Trophoblast cell (in vitro differentiated cells and primary cell): ENCODE measurements around the gene IWS1.

ENCODE experiments used
- DNase-seq, 2 donors: peaks; one replicate each; pipeline ENCODE4 v3.0.0-alpha.2; 2016
- H2AFZ ChIP-seq: 2 replicates; pipeline ENCODE4 v1.6.1; 2013; ENCODE audit warnings: low read length, moderate library complexity, mild to moderate bottlenecking; ENCODE audit not compliant: insufficient read depth, poor library complexity
- H2AK5ac ChIP-seq: 2 replicates; pipeline ENCODE4 v1.6.1; 2013; ENCODE audit warnings: mild to moderate bottlenecking, low read length
- H2BK120ac ChIP-seq: 2 replicates; pipeline ENCODE4 v1.6.1; 2013; ENCODE audit warnings: low read length, mild to moderate bottlenecking, moderate library complexity; ENCODE audit not compliant: insufficient read depth, poor library complexity
- H2BK12ac ChIP-seq: 2 replicates; pipeline ENCODE4 v1.6.1; 2013; ENCODE audit warnings: mild to moderate bottlenecking, low read length, moderate library complexity
- H2BK5ac ChIP-seq: 2 replicates; pipeline ENCODE4 v1.6.1; 2013; ENCODE audit warnings: low read length, low read depth, moderate library complexity, mild to moderate bottlenecking; ENCODE audit not compliant: poor library complexity
- H3K14ac ChIP-seq: 2 replicates; pipeline ENCODE4 v1.6.1; 2013; ENCODE audit warnings: mild to moderate bottlenecking, low read length
- H3K18ac ChIP-seq: 2 replicates; pipeline ENCODE4 v1.6.1; 2013; ENCODE audit warnings: mild to moderate bottlenecking, low read length
- H3K23ac ChIP-seq: 2 replicates; pipeline ENCODE4 v1.6.1; 2013; ENCODE audit warnings: low read length
- H3K27ac ChIP-seq: 2 replicates; pipeline ENCODE4 v1.5.1; 2013; ENCODE audit warnings: low read depth, mild to moderate bottlenecking, inconsistent platforms, low read length, moderate library complexity
- H3K27me3 ChIP-seq: 2 replicates; pipeline ENCODE4 v1.6.1; 2013; ENCODE audit warnings: inconsistent platforms, mild to moderate bottlenecking, low read length, moderate library complexity; ENCODE audit not compliant: insufficient read depth
- H3K36me3 ChIP-seq, 2 experiments: 1 replicate in 1 of 2; 2 replicates in 1 of 2; pipeline ENCODE4 v1.6.1; 2013; ENCODE audit warnings: low read length in 2 of 2, mild to moderate bottlenecking in 2 of 2, moderate library complexity in 1 of 2; ENCODE audit not compliant: insufficient read depth in 2 of 2, control insufficient read depth in 1 of 2
- H3K4ac ChIP-seq: 2 replicates; pipeline ENCODE4 v1.6.1; 2013; ENCODE audit warnings: low read depth, mild to moderate bottlenecking, low read length, moderate library complexity
- H3K4me1 ChIP-seq, 2 experiments: 1 replicate in 1 of 2; 2 replicates in 1 of 2; pipeline ENCODE4 v1.6.1; 2013; ENCODE audit warnings: low read length in 2 of 2, mild to moderate bottlenecking in 2 of 2, moderate library complexity in 1 of 2; ENCODE audit not compliant: insufficient read depth in 2 of 2, control insufficient read depth in 1 of 2
- H3K4me2 ChIP-seq: 2 replicates; pipeline ENCODE4 v1.6.1; 2013; ENCODE audit warnings: inconsistent platforms, mild to moderate bottlenecking, low read length, moderate library complexity
- H3K4me3 ChIP-seq: 2 replicates; pipeline ENCODE4 v1.5.1; 2013; ENCODE audit warnings: mild to moderate bottlenecking, low read depth, low read length, inconsistent platforms
- H3K79me1 ChIP-seq: one replicate; pipeline ENCODE4 v1.6.1; 2013; ENCODE audit warnings: low read length
- H3K79me2 ChIP-seq: 2 replicates; pipeline ENCODE4 v1.6.1; 2013; ENCODE audit warnings: low read length, mild to moderate bottlenecking; ENCODE audit not compliant: control insufficient read depth, insufficient read depth, poor library complexity
- H3K9ac ChIP-seq: 2 replicates; pipeline ENCODE4 v1.6.1; 2013; ENCODE audit warnings: mild to moderate bottlenecking, low read length
- H3K9me3 ChIP-seq: 2 replicates; pipeline ENCODE4 v1.6.1; 2013; ENCODE audit warnings: low read depth, mild to moderate bottlenecking, control low read depth, inconsistent platforms, low read length; ENCODE audit not compliant: insufficient read depth
- H4K12ac ChIP-seq: 2 replicates; pipeline ENCODE4 v1.6.1; 2013; ENCODE audit warnings: low read depth, mild to moderate bottlenecking, low read length, moderate library complexity
- H4K8ac ChIP-seq: 2 replicates; pipeline ENCODE4 v1.6.1; 2013; ENCODE audit warnings: low read depth, mild to moderate bottlenecking, low read length, moderate library complexity
- H4K91ac ChIP-seq: one replicate; pipeline ENCODE4 v1.6.1; 2013; ENCODE audit warnings: low read depth, mild to moderate bottlenecking, low read length, moderate library complexity
- WGBS: extraction: QIAGEN DNeasy Blood & Tissue Kit; methylation state at CpG from one replicate; pipeline ENCODE4 v1.1.7; 2013; ENCODE audit warnings: missing lambda C conversion rate; ENCODE audit not compliant: insufficient read length, insufficient coverage; ENCODE audit errors: extremely low coverage; 5-methylcytosine and 5-hydroxymethylcytosine counted together

IWS1 gene

DNA sequence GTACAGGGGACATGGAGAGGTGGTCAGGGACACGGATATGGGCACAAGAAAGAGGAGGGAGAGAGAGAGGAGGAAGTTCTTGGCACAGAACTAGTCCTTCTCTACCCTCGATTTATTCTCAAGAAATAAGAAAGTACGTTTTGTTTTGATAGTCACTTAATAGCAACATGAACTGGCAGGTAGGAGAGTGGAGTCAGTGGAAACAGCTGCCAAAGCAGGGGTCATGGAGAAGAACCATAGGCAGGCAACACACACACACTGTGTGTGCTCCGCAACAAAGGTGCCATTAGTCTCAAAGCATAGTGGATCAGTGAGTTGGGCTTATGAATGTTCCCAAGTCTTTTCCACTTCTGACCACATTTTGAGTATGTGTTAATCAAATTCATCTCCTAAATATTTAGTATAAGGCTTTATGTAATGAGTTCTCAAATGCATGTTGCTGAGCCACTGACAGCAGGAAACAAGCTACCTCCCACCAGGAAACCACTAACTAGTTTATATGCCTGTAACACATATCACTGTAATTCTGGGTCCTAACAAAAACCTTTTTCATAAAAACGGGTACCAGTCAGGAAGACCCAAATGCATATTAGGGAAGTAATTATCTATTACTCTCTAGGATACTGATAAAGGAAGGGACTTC lies 41.1 kb downstream of the IWS1 start:
- Histone ChIP-seq H4K91ac (no peak overlapping the region), H2BK120ac (no peak overlapping the region), H3K4ac (no peak overlapping the region), H2AFZ (no peak overlapping the region), H3K18ac (no peak overlapping the region), H2AK5ac (no peak overlapping the region), H3K4me2 (no peak overlapping the region), H4K12ac (no peak overlapping the region), H3K79me2 (no peaks in the 10 kb centered on the region), H3K9ac (no peak overlapping the region), H3K4me1 (no peaks in the 10 kb centered on the region), H3K23ac (no peak overlapping the region), H3K4me3 (no peak overlapping the region), H3K27ac (no peak overlapping the region), H3K27me3 (no peaks in the 10 kb centered on the region), H2BK12ac (no peak overlapping the region), H3K36me3 (peaks cover 32 to 59% of the 10 kb centered on the region in 2 experiments), H3K79me1 (no peaks in the 10 kb centered on the region), H3K9me3 (no peaks in the 10 kb centered on the region), H2BK5ac (no peak overlapping the region), H3K14ac (no peak overlapping the region), H4K8ac (no peak overlapping the region)
- DNase-seq = no peak
- WGBS = no CpG with 5 or more reads among the region's 5 CpGs

DNA sequence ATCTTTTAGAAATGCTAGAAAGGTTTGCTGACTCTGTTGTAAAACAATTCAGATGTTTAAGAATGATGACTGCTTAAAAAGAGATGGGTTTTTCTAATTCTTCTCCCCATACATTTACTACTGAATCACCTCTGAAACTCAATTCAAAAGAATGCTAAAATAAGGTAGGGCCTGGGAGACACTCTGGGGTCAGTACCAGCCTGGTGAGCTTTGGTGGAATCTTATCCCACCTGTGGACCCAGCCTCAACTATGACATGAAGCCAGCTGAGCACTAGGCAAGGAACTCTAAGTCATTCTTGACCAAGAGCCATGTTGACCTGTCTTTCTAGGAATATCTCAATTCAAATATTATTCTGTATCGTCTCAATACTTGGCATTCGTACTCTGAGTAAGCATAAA lies 44.3 kb downstream of the IWS1 start:
- Histone ChIP-seq H3K18ac (no peak overlapping the region), H3K4me2 (no peak overlapping the region), H4K8ac (no peak overlapping the region), H3K27ac (no peak overlapping the region), H3K4me3 (no peak overlapping the region), H3K9me3 (no peaks in the 10 kb centered on the region), H2AK5ac (no peak overlapping the region), H2AFZ (no peak overlapping the region), H3K9ac (no peak overlapping the region), H3K79me2 (no peaks in the 10 kb centered on the region), H2BK120ac (no peak overlapping the region), H4K12ac (no peak overlapping the region), H3K14ac (no peak overlapping the region), H3K4me1 (no peaks in the 10 kb centered on the region), H2BK12ac (no peak overlapping the region), H2BK5ac (no peak overlapping the region), H3K36me3 (peaks cover 25 to 44% of the 10 kb centered on the region in 2 experiments), H4K91ac (no peak overlapping the region), H3K23ac (no peak overlapping the region), H3K79me1 (no peaks in the 10 kb centered on the region), H3K27me3 (no peaks in the 10 kb centered on the region), H3K4ac (no peak overlapping the region)
- WGBS = no CpG with 5 or more reads among the region's 2 CpGs
- peak; percentile 60 to 71 for DNase-seq

DNA sequence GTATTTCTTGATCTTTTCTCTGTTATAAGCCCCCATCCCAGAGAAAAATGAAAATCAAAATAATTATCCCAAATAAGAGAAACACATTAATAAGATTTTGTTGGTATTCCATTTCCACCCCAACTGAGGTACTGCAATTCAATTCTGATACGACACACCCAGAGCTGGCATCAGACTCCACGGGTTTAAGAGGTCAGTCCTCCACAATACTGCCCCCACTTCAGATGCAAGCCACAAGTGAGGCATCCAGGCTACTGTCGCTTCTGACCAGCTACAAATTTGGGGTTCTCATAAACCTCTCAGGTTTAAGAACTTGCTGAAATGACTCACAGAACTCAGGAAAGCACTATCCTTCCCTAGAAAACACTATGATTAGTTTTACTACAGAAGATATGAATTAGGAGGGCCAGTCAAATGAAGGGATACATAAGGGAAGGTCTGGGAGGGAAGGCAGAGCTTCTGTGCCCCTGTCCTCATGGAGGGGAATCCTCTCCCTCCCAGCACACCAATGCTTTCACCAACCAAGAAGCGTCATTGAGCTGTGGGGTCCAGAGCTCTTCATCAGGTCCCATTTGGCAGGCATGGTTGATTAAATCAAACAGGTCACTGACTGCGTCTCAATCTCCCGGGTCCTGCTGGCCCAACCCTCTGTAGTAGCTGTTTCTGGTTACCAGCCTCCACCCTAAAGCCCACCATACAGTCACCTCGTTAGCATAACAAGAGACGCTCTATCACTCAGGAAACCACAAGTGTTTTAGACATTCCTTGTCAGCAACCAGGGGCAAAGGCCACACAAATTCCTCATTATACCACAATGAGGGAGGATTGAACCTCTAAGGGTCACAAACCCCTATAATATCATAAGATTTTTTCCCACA lies 46.2 kb downstream of the IWS1 start:
- no peak overlapping the region for H3K23ac ChIP-seq
- WGBS = no CpG with 5 or more reads among the region's 8 CpGs
- no peak overlapping the region for H3K9ac ChIP-seq

GRCh38 chr2:127479219-127479825 lies 47.0 kb downstream of the IWS1 start:
- Histone ChIP-seq H3K18ac (no peak overlapping the region), H3K4me3 (no peak overlapping the region), H2BK5ac (no peak overlapping the region)

More for the DNA sequence above, 46.2 kb downstream of the IWS1 start:
- Histone ChIP-seq H3K18ac (no peak overlapping the region), H2BK120ac (no peak overlapping the region), H3K14ac (no peak overlapping the region), H3K27ac (no peak overlapping the region), H3K4me2 (no peak overlapping the region), H3K79me2 (no peaks in the 10 kb centered on the region), H3K4ac (no peak overlapping the region), H3K4me1 (no peaks in the 10 kb centered on the region), H4K12ac (no peak overlapping the region), H2AFZ (no peak overlapping the region), H3K27me3 (no peaks in the 10 kb centered on the region), H2BK5ac (no peak overlapping the region), H2AK5ac (no peak overlapping the region), H3K9me3 (no peaks in the 10 kb centered on the region), H3K36me3 (peaks cover 17 to 31% of the 10 kb centered on the region in 2 experiments), H4K91ac (no peak overlapping the region), H3K79me1 (no peaks in the 10 kb centered on the region), H3K4me3 (no peak overlapping the region), H2BK12ac (no peak overlapping the region), H4K8ac (no peak overlapping the region)
- DNase-seq = no peak

More at GRCh38 chr2:127479219-127479825, 47.0 kb downstream of the IWS1 start:
- Histone ChIP-seq H3K79me1 (no peaks in the 10 kb centered on the region), H3K36me3 (peaks cover 13 to 27% of the 10 kb centered on the region in 2 experiments), H4K91ac (no peak overlapping the region), H2AK5ac (no peak overlapping the region), H2BK120ac (no peak overlapping the region), H3K27me3 (no peaks in the 10 kb centered on the region), H3K4ac (no peak overlapping the region), H3K9me3 (no peaks in the 10 kb centered on the region), H3K9ac (no peak overlapping the region), H2AFZ (no peak overlapping the region), H2BK12ac (no peak overlapping the region), H3K4me2 (no peak overlapping the region), H3K79me2 (no peaks in the 10 kb centered on the region), H3K4me1 (no peaks in the 10 kb centered on the region), H4K12ac (no peak overlapping the region), H4K8ac (no peak overlapping the region), H3K23ac (no peak overlapping the region), H3K27ac (no peak overlapping the region), H3K14ac (no peak overlapping the region)
- no CpG with 5 or more reads among the region's 5 CpGs for WGBS
- peak in 1 of 2 donors; percentile 79 for DNase-seq
